Measurements from ENCODE around the gene SMARCC1.
"Not testable (repeated sequence)": the region's sequence is repeated elsewhere in the genome, so short reads cannot be mapped to it uniquely, and the experiment has no call there.

Gene SMARCC1

DNA sequence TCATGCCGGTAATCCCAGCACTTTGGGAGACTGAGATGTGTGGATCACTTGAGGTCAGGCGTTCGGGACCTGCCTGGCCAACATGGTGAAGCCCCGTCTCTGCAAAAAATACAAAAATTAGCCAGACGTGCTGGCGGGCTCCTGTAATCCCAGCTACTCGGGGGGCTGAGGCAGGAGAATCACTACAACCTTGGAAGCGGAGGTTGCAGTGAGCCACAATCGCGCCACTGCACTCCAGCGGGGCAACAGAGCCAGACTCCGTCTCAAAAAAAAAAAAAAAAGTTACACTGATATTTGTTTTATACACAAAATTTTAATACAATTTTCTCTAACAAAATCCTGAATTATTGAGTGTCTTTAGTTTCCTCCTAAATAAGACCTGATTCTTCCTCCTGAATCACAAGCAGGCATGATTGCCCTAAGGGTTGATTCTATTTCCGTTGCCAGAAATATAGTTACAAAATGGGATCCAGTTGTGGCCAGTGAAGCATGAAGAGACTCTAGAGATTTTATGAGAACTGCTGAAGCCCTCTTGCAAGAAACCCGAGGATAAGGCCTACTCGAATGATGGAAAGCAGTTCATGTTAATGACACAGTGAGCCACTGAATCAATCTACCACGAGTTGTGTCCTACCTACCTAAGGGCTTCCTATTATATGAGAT lies 9.6 kb upstream of the SMARCC1 start:
- no peak for TF ChIP-seq JUND (IDR thresholded peaks at IDR 0.05; ENCODE audit: low read depth)
- in situ Hi-C loops (cut with HindIII; ENCODE audit: low pct_unique_long_range_greater_than_20kb, low sequenced_read_pairs), result no loop called here
- no peak for DNase-seq (ENCODE audit: low read depth in 1 of 2, low spot score in 1 of 2)

DNA sequence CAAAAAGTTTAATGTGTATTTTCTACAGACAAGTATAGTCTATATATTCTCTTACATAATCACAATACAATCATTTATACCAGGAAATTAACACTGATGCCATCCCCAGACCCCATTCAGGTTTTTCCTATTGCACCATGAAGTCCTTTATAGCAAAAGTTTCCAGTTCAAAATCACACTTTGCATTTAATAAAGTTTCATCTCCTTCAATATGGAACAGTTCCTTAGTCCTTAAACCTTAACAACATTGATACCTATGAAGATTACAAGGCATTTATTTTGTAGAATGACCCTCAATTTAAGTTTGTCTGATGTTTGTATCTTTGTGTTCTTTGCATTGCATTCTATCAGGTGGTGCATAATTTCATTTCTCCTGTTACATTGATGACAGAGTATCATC lies 2.0 kb upstream of the SMARCC1 start:
- in situ Hi-C loops (cut with HindIII; ENCODE audit: low pct_unique_long_range_greater_than_20kb, low sequenced_read_pairs), result no loop called here
- no peak for TF ChIP-seq JUND (IDR thresholded peaks at IDR 0.05; ENCODE audit: low read depth)
- no peak for DNase-seq (ENCODE audit: low read depth in 1 of 2, low spot score in 1 of 2)

DNA sequence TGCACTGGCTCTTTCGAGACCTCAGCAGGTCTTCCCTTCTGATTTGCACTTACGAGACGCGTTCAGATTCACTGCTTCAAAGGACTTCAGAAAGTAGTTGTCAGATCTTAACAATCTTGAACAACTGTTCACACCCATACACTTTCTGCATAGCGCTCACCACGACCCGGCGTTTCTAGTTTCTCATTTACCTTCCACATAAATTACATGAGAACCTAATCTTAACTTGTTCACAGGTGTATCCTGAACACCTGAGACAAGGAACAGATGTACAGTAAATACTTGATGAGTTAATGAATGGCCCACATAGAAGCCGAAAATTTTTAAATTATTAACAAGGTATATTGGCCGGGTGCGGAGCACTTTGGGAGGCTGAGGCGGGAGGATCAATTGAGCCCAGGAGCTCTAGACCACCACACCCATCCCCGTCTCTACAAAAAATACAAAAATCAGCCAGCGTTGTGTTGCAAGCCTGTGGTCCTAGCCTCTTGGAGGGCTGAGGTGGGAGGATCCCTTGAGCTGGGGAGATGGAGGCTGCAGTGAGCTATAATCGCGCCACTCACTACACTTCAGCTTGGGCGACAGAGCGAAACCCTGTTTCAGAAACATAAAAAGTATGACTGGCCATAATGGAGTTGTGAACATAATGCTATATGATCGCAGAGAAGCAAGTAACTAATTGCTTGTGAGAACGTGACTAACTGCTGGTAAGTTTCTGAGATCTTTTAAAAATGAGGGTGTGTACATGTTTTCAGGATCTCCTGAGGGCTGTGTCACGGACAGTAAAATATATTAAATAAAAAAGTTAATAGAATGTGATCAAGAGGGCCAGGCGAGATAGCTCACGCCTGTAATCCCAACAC lies 984 bp upstream of the SMARCC1 start:
- no peak for DNase-seq (ENCODE audit: low read depth in 1 of 2, low spot score in 1 of 2)
- in situ Hi-C loops (cut with HindIII; ENCODE audit: low pct_unique_long_range_greater_than_20kb, low sequenced_read_pairs), result no loop called here
- TF ChIP-seq JUND (IDR thresholded peaks at IDR 0.05; ENCODE audit: low read depth), result no peak

DNA sequence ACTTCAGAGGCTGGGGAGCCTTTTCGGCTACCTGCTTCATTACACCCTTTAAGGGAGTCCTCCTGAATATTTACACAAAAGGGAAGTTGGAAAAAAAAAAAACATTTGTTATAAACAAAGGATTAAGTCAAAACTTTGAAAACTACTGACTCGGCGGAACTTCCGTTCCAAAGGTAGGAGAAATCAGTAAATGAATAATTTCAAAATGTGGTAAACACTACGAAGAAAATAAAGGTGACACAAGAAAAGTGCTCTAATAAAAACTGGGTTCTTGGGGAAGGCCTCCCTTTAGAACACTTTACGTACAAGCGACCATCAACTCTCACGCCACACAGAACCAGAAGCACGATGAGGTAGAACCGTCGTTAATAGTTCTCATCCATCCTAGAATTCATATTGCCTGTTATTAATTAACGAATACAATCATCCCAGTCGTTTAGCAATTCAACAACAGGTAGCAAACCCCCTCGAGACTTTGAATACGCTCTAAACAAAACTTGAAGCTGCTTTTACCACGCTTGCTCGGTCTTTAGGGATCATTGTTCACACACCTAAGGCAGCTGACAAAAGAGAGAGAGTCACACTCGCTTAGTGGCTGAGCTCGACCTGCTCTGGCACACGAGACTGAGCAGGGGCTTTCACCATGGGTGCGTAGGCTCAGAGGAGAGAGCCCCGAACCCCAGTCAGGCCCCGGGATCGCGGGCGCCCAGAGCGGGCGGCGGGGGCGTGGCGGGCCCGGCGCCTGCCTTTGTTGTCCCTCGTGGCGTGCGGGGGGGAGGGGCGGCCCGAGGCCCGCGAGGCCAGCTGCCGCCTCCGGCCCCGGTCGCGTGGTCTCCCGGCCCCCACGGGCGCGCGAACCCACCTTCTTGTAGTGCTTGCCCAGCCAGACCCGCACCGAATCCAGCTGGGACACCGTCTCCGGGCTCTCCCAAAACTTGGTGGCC lies 680 bp downstream of the SMARCC1 start:
- DNase-seq (ENCODE audit: low read depth in 1 of 2, low spot score in 1 of 2), result peak in 1 of 2 experiments; percentile 50
- in situ Hi-C loops (cut with HindIII; ENCODE audit: low pct_unique_long_range_greater_than_20kb, low sequenced_read_pairs), result no loop called here

DNA sequence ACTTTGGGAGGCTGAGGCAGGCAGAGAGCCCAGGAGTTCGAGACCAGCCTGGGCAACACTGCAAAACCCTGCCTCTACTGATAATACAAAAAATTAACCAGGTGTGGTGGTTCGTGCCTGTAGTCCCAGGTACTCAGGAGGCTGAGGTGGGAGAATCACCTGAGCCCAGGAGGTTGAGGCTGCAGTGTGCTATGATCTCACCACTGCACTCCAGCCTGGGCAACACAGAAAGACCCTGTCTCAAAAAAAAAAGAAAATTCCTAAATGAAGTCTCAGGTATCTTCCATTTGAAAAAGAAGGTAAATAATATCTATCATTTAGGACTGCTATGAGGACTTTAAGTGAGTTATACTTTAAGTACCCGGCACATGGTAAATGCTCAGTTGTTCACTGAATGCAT lies 2.9 kb downstream of the SMARCC1 start:
- no peak for TF ChIP-seq JUND (IDR thresholded peaks at IDR 0.05; ENCODE audit: low read depth)
- DNase-seq (ENCODE audit: low read depth in 1 of 2, low spot score in 1 of 2), result no peak
- in situ Hi-C loops (cut with HindIII; ENCODE audit: low pct_unique_long_range_greater_than_20kb, low sequenced_read_pairs), result no loop called here

More for the DNA sequence above, 680 bp downstream of the SMARCC1 start:
- TF ChIP-seq JUND (IDR thresholded peaks at IDR 0.05; ENCODE audit: low read depth), result no peak

DNA sequence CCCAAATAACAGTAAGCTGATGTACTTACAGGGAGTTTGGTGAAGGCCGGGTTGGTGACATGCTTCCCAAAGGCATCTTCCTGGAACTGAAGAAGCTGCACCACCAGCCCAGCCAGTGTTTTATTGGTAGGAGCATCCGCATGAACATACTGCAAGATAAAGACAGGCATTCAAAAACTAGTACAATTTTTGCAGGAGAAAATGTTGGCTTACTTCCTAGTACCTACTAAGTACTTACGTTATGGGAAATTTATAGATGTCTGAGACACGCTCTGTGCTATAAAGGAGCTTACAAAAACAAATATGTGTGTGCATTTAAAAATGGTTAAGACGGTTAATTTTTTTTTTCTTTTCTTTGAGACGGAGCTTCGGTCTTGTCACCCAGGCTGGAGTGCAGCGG lies 8.9 kb downstream of the SMARCC1 start:
- no peak for TF ChIP-seq JUND (IDR thresholded peaks at IDR 0.05; ENCODE audit: low read depth)
- no peak for DNase-seq (ENCODE audit: low read depth in 1 of 2, low spot score in 1 of 2)
- in situ Hi-C loops (cut with HindIII; ENCODE audit: low pct_unique_long_range_greater_than_20kb, low sequenced_read_pairs), result no loop called here

DNA sequence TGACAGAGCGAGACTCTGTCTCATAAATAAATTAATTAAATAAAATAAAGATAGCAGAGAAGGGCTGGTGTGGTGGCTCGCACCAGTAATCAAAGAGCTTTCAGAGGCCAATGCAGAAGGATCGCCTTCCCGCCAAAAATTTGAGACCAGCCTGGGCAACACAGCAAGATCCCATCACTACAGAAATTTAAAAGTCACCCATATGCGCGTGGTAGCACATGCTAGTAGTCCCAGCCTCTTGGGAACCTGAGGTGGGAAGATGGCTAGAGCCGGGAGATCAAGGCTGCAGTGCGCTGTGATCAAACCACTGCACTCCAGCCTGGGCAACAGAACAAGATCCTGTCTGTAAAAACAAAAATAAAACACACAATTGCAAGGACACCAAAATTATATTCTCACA lies 9.6 kb downstream of the SMARCC1 start:
- DNase-seq (ENCODE audit: low read depth in 1 of 2, low spot score in 1 of 2), result no peak
- TF ChIP-seq JUND (IDR thresholded peaks at IDR 0.05; ENCODE audit: low read depth), result no peak
- in situ Hi-C loops (cut with HindIII; ENCODE audit: low pct_unique_long_range_greater_than_20kb, low sequenced_read_pairs), result no loop called here

DNA sequence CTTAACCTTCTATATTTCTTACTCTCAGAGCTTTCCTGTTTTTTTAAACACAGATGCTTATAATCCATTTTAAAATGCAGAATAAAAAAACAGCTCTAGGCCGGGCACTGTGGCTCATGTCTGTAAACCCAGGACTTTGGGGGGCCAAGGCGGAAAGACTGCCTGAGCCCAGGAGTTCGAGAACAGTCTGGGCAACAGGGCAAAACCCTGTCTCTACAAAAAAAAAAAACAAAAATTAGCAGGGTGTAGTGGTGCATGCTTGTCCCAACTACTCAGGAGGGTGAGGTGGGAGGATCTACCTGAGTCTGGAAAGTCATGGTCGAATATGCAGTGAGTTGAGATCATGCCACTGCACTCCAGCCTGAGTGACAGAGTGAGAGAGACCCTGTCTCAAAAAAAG lies 15.5 kb downstream of the SMARCC1 start:
- in situ Hi-C loops (cut with HindIII; ENCODE audit: low pct_unique_long_range_greater_than_20kb, low sequenced_read_pairs), result no loop called here
- DNase-seq (ENCODE audit: low read depth in 1 of 2, low spot score in 1 of 2), result no peak
- TF ChIP-seq JUND (IDR thresholded peaks at IDR 0.05; ENCODE audit: low read depth), result no peak

DNA sequence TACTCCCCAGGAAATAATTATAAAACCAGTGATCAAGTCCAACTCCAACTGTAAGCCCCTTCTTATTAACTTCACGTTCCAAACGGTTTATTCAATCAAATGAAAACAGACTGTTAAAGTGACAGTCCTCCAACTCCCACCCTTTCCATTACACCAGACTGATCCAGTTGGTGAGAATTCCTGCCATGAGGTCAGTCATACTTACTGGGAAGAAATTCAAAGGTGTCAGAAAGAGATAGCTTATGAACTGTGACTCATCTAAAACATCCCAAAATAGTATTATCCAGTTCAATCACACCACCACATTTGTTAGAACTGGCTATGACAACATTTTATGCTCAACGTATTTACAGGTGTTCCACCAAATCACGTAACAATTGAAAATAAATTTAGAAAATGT lies 19.5 kb downstream of the SMARCC1 start:
- in situ Hi-C loops (cut with HindIII; ENCODE audit: low pct_unique_long_range_greater_than_20kb, low sequenced_read_pairs), result no loop called here
- no peak for TF ChIP-seq JUND (IDR thresholded peaks at IDR 0.05; ENCODE audit: low read depth)
- DNase-seq (ENCODE audit: low read depth in 1 of 2, low spot score in 1 of 2), result no peak

DNA sequence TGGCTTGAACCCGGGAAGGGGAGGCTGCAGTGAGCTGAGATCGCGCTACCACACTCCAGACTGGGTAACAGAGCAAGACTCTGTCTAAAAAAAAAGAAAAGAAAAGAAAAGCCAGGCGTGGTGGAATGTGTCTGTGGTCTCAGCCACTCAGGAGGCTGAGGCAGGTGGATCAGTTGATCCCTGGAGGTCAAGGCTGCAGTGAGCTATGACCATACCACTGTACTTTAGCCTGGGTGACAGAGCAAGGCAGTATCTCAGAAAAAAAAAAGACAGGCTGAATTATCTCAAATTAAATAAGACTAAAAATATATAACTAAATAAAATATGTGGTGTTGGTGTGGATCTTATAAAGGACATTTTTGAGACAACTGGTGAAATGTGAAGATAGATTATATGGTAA lies 20.6 kb downstream of the SMARCC1 start:
- no peak for TF ChIP-seq JUND (IDR thresholded peaks at IDR 0.05; ENCODE audit: low read depth)
- in situ Hi-C loops (cut with HindIII; ENCODE audit: low pct_unique_long_range_greater_than_20kb, low sequenced_read_pairs), result no loop called here
- DNase-seq (ENCODE audit: low read depth in 1 of 2, low spot score in 1 of 2), result no peak

DNA sequence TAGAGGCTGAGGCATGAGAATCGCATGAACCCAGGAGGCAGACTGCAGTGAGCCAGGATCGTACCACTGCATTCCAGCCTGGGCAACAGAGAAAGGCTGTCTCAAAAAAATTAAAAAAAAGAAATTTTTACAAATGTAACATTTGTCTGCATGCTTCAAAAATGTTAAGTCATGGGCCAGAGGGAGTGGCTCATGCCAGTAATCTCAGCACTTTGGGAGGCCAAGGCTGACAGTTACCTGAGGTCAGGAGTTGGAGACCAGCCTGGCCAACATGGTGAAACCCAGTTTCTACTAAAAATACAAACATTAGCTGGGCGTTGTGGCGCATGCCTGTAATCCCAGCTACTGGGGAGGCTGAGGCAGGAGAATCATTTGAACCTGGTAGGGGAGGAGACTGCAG lies 21.5 kb downstream of the SMARCC1 start:
- in situ Hi-C loops (cut with HindIII; ENCODE audit: low pct_unique_long_range_greater_than_20kb, low sequenced_read_pairs); DNase-seq (ENCODE audit: low read depth in 1 of 2, low spot score in 1 of 2): not testable (repeated sequence)

DNA sequence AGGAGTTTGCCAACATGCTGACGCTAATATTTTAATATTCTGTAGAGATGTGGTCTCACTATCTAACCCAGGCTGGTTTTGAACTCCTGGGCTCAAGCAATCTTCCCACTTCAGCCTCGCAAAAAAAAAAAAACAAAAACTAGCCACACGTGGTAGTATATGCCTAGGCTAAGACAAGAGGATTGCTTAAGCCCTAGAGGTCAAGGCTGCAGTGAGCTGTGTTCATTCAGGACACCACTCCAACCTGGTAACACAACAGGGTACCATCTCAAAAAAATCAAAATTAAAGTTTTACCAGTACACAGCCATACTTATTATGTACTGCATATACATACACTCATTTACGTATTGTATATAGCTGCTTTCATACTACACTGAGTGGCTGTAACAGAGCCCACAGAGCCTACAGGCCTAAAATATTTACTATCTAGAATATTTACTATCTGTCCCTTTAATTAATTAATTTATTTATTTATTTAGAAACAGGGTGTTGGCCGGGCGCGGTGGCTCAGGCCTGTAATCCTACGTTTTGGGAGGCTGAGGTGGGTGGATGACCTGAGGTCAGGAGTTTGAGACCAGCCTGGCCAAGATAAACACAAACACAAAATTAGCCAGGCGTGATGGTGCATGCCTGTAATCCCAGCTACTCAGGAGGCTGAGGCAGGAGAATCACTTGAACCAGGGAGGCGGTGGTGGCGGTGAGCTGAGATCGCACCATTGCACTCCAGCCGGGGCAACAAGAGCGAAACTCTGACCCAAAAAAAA lies 23.2 kb downstream of the SMARCC1 start:
- in situ Hi-C loops (cut with HindIII; ENCODE audit: low pct_unique_long_range_greater_than_20kb, low sequenced_read_pairs), result no loop called here
- DNase-seq (ENCODE audit: low read depth in 1 of 2, low spot score in 1 of 2), result no peak
- no peak for TF ChIP-seq JUND (IDR thresholded peaks at IDR 0.05; ENCODE audit: low read depth)

Data from T47D (cell line).